A549 (cell line): ENCODE results near the gene TYW5.

ENCODE experiments used
- BHLHE40 ChIP-seq: IDR thresholded peaks from 2 replicates; pipeline ENCODE4 v1.6.1; 2012; ENCODE audit warnings: low read depth, low read length, inconsistent platforms
- CTCF ChIP-seq: fragments of >200 bp; sonication (Bioruptor Twin); formaldehyde crosslinking; IDR thresholded peaks from 3 replicates; pipeline ENCODE4 v1.5.1; 2016
- ESRRA ChIP-seq: fragments of 150-350 bp; IDR thresholded peaks from 2 replicates; pipeline ENCODE4 v1.6.1; 2014; ENCODE audit warnings: mild to moderate bottlenecking, low read length, borderline replicate concordance
- POLR2A ChIP-seq: IDR thresholded peaks from 2 replicates; pipeline ENCODE4 v1.6.1; 2012; ENCODE audit warnings: mild to moderate bottlenecking, low read length
- SMC3 ChIP-seq: fragments of >200 bp; sonication (Bioruptor Twin); formaldehyde crosslinking; IDR thresholded peaks from 3 replicates; pipeline ENCODE4 v1.6.1; 2018; ENCODE audit warnings: inconsistent platforms

DNA sequence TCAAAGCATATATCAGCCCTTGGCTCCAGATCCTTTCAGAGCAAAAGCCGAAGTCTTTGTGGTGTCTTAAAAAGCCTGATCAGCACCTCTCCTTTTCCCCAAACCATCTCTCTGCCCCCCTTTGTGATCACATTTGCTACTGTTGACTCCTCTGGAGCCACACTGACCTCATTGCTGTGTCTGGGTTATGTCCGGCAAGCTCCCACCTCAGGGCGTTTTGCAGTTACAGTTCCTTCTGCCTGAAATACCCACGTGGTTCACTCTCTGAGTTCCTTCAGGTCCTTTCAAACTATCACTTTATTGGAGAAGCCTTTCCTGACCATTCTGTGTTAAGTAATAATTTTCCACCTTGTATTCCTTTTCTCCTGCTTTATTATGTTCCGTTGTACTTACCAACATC lies 32.4 kb downstream of the TYW5 start:
- no peak for TF ChIP-seq POLR2A
- no peak for TF ChIP-seq SMC3
- no peak for TF ChIP-seq CTCF
- no peak for TF ChIP-seq ESRRA
- no peak for TF ChIP-seq BHLHE40
